GM18519 (cell line): Measurements from ENCODE around the gene PPFIA4.
"Not testable (repeated sequence)": the region's sequence is repeated elsewhere in the genome, so short reads cannot be mapped to it uniquely, and the experiment has no call there.

Experiments
- ATAC-seq: cut with Tn5 transposase; IDR thresholded peaks from one replicate; pipeline ENCODE4 v1.9.1; 2021; ENCODE audit warnings: mild to moderate bottlenecking, moderate library complexity; ENCODE audit not compliant: unreplicated experiment, low FRiP score

The PPFIA4 gene

DNA sequence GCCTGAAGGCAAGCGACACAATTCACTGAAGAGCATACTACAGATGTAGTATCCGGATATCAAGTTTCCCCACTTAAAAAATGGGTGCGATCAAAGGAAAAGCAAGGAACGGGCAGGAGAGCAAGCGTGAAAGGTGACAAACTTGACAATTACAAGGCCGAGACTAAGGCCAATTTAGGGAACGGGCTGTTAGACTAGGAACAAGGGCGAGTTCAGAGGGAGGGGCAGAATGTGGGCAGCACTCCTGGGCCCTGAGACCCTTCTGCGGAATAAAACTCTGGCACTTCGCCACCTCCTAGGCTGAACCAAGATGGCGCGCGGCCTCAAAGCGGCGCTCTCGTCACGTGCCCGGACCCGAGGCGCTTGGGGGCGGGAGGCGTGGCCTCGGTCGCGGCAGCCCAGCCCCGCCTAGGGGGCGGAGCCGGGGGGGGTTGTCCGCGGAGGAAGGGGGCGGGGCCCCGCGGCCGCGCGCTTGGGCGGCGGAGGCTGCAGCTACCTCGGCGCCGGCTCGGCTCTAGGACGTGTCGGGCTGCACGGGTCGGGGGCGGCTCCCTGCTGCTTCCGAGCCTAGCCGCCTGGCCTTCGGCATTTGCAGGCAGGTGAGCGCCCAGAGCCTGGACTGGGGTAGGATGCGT is at the start of gene PPFIA4:
PPFIA4 (plus strand) TSS at position 461 of the 635 bp plus-strand sequence. CDS start 12,518 bp downstream, outside the sequence.
- peak; percentile 50 for ATAC-seq

GRCh38 chr1:202976633-202977032 is 49.7 kb upstream of the PPFIA4 start:
- ATAC-seq: no peak

GRCh38 chr1:202979459-202979858 is 46.8 kb upstream of the PPFIA4 start:
- no peak for ATAC-seq

DNA sequence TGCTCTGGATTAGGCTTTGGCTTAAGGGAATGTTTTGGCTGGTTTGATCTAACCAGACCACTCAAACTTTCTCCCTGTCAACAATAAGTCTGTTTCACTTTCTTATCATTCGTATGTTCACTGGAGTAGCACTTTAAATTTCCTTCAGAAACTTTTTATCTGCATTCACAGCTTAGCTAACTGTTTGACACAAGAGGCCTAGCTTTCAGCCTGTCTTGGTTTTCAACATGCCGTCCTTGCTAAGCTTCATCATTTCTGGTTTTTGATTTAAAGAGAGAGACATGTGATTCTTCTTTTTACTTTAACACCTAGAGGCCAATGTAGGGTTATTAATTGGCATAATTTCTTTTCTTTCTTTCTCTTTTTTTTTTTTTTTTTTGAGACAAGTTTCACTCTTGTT is 44.4 kb upstream of the PPFIA4 start:
- ATAC-seq: no peak

DNA sequence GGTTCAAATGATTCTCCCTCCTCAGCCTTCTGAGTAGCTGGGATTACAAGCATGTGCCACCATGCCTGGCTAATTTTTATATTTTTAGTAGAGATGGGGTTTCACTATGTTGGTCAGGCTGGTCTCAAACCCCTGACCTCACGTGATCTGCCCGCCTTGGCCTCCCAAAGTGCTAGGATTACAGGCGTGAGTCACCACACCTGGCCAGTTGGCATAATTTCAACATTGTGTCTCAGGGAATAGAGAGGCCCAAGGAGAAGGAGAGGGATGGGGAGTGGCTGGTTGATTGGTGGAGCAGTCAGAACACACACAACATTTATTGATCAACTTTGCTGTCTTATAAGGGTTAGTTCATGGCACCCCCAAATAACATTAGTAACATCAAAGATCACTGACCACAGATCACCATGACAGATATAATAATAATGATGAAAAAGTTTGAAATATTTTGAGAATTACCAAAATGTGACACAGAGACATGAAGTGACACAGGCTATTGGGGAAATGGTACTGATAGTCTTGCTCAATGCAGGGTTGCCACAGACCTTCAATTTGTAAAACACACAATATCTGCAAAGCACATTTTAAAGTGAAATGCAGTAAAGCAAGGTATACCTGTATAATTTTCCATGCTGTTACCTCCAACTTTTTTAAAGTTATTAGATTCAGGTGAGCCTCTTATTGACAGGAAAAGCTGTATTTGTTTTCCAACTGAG is 43.4 kb upstream of the PPFIA4 start:
- ATAC-seq: no peak

DNA sequence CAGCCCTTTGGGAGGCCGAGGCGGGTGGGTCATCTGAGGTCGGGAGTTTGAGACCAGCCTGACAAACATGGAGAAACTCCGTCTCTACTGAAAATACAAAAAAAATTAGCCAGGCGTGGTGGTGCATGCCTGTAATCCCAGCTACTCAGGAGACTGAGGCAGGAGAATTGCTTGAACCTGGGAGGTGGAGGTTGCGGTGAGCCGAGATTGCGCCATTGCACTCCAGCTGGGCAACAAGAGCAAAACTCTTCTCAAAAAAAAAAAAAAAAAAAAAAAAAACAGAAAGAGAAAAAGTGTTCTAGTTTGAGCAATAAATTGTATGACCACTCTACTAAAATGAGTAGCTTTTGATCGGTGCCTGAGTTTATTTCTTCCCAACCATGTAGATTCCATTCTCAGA is 40.2 kb upstream of the PPFIA4 start:
- ATAC-seq: not testable (repeated sequence)

DNA sequence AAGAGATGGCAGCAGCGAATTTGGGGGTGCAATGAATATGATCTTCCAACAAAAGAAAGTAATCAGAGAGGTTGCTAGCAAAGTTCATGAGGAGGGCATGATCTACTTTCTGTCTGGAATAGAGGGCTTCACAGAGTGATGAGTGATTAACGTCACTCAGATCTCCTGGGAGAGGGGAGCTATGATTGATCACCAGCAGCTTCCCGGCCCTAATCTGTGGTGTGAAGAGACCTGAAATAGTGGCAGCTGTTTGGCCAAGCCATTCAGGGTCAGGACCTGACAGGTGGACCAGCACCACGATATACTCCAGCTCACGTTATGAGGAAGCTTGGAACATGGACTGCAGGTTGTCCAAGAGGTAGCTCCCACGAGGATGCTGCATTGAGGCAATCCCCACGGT is 39.0 kb upstream of the PPFIA4 start:
- ATAC-seq: no peak

DNA sequence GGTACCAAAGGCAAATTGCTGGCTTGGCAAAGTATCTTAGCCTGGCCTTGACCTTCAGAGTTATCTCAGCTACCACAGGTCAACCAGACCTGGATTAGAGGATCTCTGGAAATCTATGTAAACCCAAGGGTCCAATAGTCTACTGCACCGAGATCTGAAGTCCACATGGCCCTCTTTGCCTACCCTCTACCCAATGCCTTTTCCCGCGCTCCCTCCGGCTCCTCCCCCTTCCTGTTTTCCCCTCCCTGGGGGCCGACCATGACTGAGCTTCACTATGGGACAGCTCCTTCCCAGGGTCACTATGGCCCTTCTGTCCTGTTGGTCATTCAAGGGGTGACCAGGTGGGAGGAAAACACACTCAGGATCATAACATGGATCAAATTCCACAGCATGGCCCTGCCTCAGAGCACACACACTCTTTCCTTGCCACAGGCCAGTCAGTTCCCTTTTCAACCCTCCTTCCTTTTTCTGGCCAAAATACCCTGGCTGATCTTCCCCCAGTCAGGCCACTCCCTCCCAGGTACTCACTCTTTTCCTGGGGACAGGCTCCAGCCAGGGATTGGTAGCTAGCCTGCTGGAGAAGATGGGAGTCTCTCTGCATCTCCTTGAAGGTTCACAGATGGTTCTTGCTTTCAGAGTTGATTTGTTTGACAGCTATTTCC is 38.2 kb upstream of the PPFIA4 start:
- ATAC-seq: no peak

GRCh38 chr1:202989879-202990278 is 36.4 kb upstream of the PPFIA4 start:
- ATAC-seq: no peak

DNA sequence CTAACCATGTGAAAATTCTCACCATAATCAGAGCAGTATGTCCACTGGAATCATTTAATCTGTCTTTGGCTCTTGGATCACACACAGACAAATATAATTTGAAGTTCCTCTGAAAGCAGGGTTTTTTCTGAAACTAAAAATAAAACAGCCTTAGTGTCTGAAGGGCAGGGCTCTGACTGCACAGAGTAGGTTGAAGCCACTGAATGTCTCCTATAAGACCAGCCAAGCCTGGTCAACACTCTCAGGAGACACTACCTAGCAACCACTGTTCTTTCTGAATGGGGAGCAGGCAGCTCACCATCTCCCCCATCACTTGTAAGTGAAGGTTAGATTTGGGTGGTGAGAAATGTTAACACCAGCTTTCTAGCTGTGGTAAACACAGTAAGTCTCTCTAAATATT is 35.2 kb upstream of the PPFIA4 start:
- ATAC-seq: no peak

DNA sequence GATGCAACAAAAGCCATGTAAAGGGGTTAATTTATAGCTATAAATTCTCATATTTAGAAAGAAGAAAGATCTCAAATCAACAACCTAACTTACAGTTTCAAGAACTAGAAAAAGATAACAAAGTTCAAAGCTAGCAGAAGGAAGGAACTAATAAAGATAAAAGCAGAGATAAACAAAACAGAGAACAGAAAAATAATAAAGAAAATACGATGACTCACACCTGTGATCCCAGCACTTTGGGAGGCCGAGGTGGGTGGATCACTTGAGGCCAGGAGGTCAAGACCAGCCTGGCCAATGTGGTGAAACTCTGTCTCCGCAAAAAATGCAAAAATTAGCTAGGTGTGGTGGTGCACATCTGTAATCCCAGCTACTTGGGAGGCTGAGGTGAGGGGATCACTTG is 31.5 kb upstream of the PPFIA4 start:
- no peak for ATAC-seq

DNA sequence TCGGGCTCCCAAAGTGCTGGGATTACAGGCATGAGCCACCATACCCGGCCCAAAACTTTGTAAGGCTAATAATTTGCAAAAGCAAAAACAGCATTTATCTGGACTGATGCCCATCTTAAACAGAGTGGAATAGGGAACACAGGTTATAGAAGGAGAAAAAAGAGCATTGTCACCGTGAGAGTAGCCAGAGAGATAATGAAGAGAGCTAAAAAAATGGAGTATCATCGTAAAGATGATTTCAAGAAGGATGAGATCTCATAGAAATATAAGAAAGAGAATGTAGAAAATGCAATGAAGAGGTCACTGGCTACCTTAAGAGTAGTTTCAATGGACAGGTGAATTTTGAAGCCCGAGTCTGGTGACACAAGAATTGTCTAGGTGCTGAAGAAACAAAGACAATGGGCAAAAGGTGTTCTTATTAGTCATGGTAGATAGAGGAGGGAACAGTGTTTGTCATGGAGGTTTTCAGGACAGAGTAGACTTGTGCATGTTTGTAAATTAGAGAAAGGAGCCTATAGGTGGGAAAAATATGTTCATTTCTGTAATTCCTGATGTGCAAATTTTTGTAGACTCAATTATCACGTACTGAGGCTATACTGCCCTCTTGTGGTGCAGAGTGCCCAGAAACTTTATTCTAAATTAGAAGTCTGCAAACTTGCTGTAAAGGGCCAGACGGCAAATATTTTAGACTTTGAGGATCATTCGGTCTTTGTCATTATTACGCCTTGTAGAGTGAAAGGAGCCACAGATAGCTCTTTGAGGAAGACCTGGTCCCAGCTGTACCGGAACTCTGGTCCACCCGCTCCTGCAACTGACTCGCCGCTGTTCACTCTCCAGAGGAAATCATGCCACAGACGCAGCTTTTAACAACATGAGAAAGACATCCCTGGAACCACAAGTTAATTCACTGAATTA is 27.2 kb upstream of the PPFIA4 start:
- no peak for ATAC-seq

- no peak for ATAC-seq
These were observed 25.9 kb upstream of the PPFIA4 start for GRCh38 chr1:203000217-203000944.

GRCh38 chr1:203001986-203002385 is 24.3 kb upstream of the PPFIA4 start:
- no peak for ATAC-seq

DNA sequence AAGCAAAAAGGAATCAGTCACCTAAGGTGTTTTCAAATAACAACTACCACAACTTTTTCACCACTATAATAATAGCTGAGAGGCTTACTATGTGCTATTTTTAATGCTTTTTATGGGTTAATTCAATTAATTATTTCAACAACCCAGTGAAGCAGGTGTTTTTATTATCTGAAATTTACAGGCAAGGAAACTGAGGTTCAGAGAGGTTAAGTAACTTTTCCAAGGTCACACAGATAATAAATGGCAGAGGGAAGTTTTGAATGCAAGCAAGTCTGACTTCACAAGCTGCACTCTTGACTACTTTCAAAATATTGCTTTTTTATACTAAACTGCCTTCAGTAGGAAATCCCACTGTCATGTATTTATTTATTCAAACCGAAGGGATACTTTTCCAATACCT is 23.3 kb upstream of the PPFIA4 start:
- ATAC-seq: no peak

- ATAC-seq: not testable (repeated sequence)
These were observed 20.7 kb upstream of the PPFIA4 start for GRCh38 chr1:203005395-203006142.

- peak; percentile 76 for ATAC-seq
These were observed 19.1 kb upstream of the PPFIA4 start, which contains the start of gene TMEM183A for GRCh38 chr1:203006948-203007871. TMEM183A (plus strand) TSS chr1:203007374; CDS start chr1:203007466, 92 bp downstream.

DNA sequence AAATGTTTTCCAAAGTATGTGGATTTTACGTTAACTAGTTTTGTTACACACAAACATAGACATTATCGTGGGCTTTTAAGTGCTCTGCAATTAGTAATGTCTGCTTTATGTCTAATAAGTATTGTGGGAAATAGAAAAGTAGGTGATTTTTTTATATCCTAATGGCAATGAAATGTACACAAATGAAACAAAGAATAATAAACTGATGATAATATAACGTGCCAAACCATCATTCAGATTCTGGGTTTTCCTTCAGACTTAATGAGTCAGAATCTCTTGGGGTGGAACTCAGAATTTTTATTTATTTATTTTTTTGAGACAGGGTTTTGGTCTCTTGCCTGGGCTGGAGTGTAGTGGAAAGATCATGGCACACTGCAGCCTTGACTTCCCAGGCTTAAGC is 17.1 kb upstream of the PPFIA4 start:
- ATAC-seq: no peak
